ENCODE results near the gene MTR.

MTR gene

GRCh38 chr1:236913371-236914037, 118.4 kb downstream of the MTR start:
- no peak overlapping the region for H3K27ac ChIP-seq

DNA sequence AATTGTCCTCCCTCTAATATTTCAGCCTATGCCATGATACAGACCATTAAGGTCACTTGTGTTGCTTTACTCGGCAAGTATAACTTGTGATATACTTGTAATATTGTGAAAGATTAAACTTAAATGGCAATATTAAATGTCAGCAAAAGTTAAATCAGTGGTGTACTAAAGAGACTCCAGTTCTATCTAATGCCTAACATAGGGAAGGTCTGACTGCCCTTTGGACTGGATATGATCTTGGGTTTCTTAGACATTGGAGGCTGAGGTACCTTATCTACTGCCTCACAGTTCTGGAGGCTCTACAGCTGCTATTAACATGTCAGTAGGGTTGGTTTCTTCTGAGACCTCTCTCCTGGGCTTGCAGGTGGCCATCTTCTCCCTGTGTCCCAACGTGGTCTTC, 119.3 kb downstream of the MTR start:
- TF ChIP-seq, protein P1, sequence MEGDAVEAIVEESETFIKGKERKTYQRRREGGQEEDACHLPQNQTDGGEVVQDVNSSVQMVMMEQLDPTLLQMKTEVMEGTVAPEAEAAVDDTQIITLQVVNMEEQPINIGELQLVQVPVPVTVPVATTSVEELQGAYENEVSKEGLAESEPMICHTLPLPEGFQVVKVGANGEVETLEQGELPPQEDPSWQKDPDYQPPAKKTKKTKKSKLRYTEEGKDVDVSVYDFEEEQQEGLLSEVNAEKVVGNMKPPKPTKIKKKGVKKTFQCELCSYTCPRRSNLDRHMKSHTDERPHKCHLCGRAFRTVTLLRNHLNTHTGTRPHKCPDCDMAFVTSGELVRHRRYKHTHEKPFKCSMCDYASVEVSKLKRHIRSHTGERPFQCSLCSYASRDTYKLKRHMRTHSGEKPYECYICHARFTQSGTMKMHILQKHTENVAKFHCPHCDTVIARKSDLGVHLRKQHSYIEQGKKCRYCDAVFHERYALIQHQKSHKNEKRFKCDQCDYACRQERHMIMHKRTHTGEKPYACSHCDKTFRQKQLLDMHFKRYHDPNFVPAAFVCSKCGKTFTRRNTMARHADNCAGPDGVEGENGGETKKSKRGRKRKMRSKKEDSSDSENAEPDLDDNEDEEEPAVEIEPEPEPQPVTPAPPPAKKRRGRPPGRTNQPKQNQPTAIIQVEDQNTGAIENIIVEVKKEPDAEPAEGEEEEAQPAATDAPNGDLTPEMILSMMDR (IDR thresholded peaks at IDR 0.05): no peak
- TF ChIP-seq ZFX (IDR thresholded peaks at IDR 0.05; ENCODE audit: borderline replicate concordance): no peak
- H3K27ac ChIP-seq: no peak overlapping the region

More at GRCh38 chr1:236913371-236914037, 118.4 kb downstream of the MTR start:
- TF ChIP-seq ZFX (IDR thresholded peaks at IDR 0.05; ENCODE audit: borderline replicate concordance): no peak
- TF ChIP-seq, protein P1 (IDR thresholded peaks at IDR 0.05): no peak

DNA sequence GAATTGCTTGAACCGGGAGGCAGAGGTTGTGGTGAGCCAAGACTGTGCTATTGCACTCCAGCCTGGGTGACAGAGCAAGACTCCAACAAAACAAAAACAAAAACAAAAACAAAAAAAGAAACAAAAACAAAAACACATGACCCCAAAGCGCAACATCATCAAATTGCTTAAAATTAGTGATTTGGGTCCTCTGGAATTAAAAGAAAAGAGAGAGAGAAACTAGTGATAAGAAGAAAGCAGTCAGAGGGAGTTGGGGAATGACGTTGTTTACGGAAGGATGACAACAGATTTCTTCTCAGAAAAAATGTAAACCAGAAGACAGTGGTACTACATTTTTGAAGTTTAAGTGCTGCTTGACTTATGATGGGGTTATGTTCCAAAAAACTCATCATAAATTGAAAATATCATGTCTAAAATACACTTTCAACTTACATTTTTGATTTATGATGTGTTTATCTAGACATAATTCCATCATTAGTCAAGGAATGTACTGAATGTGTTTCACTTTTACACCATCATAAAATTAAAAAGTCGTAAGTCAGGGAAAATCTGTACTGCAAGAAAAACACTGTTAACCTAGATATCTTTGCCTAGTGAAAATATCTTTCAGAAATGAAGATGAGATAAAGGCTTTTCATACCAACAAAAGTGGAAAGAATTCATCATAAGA, 121.2 kb downstream of the MTR start:
- TF ChIP-seq, protein P1 (IDR thresholded peaks at IDR 0.05): no peak
- no peak for TF ChIP-seq ZFX (IDR thresholded peaks at IDR 0.05; ENCODE audit: borderline replicate concordance)

GRCh38 chr1:236917448-236917847, 122.4 kb downstream of the MTR start:
- no peak for TF ChIP-seq ZFX (IDR thresholded peaks at IDR 0.05; ENCODE audit: borderline replicate concordance)
- TF ChIP-seq, protein P1 (IDR thresholded peaks at IDR 0.05): no peak
- no peak overlapping the region for H3K27ac ChIP-seq

More for the DNA sequence above, 121.2 kb downstream of the MTR start:
- H3K27ac ChIP-seq: no peak overlapping the region

DNA sequence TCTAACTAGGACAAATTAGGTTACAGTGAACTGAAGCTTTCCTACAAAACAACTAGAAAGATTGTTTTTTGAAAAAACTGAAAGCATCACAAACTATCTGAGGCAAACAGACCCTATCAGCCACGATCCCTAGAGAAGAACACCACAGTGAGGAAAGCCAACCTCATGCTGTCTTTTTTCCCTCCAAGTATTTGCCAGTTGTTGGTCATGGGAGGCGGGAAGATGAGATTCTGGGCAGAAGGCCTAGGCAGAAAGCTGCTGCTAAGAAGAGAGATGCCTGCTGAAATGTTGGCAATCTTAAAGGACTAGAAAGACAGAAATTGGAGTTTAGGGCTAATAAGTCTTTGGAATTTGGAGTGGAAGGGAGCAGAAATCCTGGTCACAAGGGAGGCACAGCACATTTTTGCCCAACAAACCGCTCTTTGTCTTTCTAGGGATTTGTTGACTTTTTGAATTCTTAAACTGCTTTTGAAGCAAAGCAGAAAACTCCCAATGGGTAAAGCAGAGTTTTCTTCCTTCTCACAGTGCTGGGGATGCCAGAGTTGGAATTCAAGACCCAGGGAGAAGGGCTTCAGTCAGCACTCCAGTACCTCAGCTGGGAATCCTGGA, 125.3 kb downstream of the MTR start:
- no peak overlapping the region for H3K27ac ChIP-seq
- TF ChIP-seq, protein P1 (IDR thresholded peaks at IDR 0.05): no peak
- TF ChIP-seq ZFX (IDR thresholded peaks at IDR 0.05; ENCODE audit: borderline replicate concordance): no peak

- no peak for TF ChIP-seq ZFX (IDR thresholded peaks at IDR 0.05; ENCODE audit: borderline replicate concordance)
- TF ChIP-seq, protein P1 (IDR thresholded peaks at IDR 0.05): no peak
- no peak overlapping the region for H3K27ac ChIP-seq
These were observed 126.5 kb downstream of the MTR start for GRCh38 chr1:236921610-236922009.

- TF ChIP-seq ZFX (IDR thresholded peaks at IDR 0.05; ENCODE audit: borderline replicate concordance): no peak
- TF ChIP-seq, protein P1 (IDR thresholded peaks at IDR 0.05): no peak
These were observed 127.1 kb downstream of the MTR start for GRCh38 chr1:236922190-236922589.

More at GRCh38 chr1:236922190-236922589, 127.1 kb downstream of the MTR start:
- no peak overlapping the region for H3K27ac ChIP-seq
